Thoracic aorta (tissue), 2 donors: ENCODE measurements around the gene ACOT11. TPM values are rescaled to one million over a fixed set of nuclear protein-coding genes. Genes with fewer than 3 reads are reported as not detected.

Experiments
- ATAC-seq: fragments of 150-250 bp; one replicate; pipeline ENCODE4 v1.8.0; 2017; ENCODE audit warnings: low read depth; ENCODE audit not compliant: insufficient number of reproducible peaks, low FRiP score
- DNase-seq: peaks from one replicate; pipeline ENCODE4 v3.0.0-alpha.2; 2020; ENCODE audit warnings: low spot score
- H3K27ac ChIP-seq, 2 donors: fragments of 200-600 bp; sonication (generic); 1 replicate in 1 of 2; 2 replicates in 1 of 2; pipeline ENCODE4 v1.5.1; 2016; ENCODE audit warnings: mild to moderate bottlenecking in 2 of 2, moderate library complexity in 2 of 2
- H3K27me3 ChIP-seq: fragments of 200-600 bp; sonication (generic); replicated peaks from 2 replicates; pipeline ENCODE4 v1.6.0; 2016; ENCODE audit warnings: mild to moderate bottlenecking; ENCODE audit not compliant: insufficient read depth
- H3K36me3 ChIP-seq: fragments of 200-600 bp; sonication (generic); one replicate; pipeline ENCODE4 v1.5.1; 2016
- H3K4me1 ChIP-seq, 2 donors: fragments of 200-600 bp; sonication (generic); 1 replicate in 1 of 2; 2 replicates in 1 of 2; pipeline versions ENCODE4 v1.5.1 to v1.6.0; 2016; ENCODE audit warnings: low read depth in 2 of 2, mild to moderate bottlenecking in 1 of 2; ENCODE audit not compliant: control insufficient read depth in 1 of 2
- H3K4me3 ChIP-seq: fragments of 200-600 bp; sonication (generic); 2 replicates; pipeline ENCODE4 v1.5.1; 2016; ENCODE audit warnings: mild to moderate bottlenecking
- H3K9me3 ChIP-seq: fragments of 200-600 bp; sonication (generic); 2 replicates; pipeline ENCODE4 v1.5.1; 2016
- total RNA-seq, 2 donors: library from RNA; depleted of rRNA; stranded (reverse); fragments of >200 nt; gene quantifications; one replicate each; pipeline versions ENCODE4 v1.1.0 to v1.2.3, GENCODE V29; 2016
- TF ChIP-seq, protein P1 (sequence below): fragments of 200-600 bp; sonication (generic); IDR thresholded peaks from one replicate; pipeline ENCODE4 v1.5.1; 2019; ENCODE audit warnings: antibody characterized with exemption

The ACOT11 gene
- total RNA-seq, 2 donors from 2014 or later: 19.3 to 23.6 TPM

DNA sequence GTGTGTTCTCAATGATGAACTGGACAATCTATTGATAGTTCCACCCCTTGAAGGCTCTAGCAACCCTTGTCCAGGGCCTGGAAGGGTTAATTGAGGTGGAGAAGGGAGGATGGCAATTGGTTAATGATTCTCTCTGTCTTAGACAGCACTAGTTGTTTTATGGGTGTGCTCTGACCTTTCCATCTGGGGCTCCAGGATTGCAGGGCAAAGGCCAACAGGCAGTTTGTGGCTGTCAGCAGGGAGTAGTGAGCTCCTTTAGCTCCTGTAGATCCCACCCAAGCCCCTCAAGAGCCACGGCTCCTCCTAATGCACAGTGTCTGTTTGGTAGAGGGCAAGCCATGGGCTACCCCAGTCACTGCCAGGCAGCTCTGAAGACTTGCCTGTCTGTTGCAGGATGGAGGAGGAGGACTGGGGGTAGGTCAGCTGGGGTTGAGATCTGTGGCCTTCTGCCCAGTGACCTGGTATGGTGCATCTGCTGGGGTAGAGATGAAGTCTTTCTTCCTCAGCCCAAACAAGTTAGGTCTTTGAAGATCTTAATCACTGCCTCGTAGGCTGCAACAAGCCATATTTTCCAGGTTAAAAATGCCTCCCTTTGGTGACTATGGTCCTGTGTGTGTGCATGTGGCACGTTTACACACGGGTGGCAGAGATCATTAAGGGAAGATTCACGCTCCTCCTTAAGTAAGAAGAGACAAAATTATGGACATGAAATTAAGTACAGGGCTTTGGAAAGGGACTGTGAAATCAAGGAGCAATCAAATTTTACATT, 101.3 kb downstream of the ACOT11 start:
- Histone ChIP-seq H3K36me3 (no peaks in the 10 kb centered on the region), H3K9me3 (no peaks in the 10 kb centered on the region), H3K27me3 (no peaks in the 10 kb centered on the region), H3K4me1 (peaks cover 10 to 17% of the 10 kb centered on the region in 2 donors), H3K4me3 (no peak overlapping the region), H3K27ac (no peak overlapping the region)
- DNase-seq (no peak), ATAC-seq (no peak)
- TF ChIP-seq, protein P1, sequence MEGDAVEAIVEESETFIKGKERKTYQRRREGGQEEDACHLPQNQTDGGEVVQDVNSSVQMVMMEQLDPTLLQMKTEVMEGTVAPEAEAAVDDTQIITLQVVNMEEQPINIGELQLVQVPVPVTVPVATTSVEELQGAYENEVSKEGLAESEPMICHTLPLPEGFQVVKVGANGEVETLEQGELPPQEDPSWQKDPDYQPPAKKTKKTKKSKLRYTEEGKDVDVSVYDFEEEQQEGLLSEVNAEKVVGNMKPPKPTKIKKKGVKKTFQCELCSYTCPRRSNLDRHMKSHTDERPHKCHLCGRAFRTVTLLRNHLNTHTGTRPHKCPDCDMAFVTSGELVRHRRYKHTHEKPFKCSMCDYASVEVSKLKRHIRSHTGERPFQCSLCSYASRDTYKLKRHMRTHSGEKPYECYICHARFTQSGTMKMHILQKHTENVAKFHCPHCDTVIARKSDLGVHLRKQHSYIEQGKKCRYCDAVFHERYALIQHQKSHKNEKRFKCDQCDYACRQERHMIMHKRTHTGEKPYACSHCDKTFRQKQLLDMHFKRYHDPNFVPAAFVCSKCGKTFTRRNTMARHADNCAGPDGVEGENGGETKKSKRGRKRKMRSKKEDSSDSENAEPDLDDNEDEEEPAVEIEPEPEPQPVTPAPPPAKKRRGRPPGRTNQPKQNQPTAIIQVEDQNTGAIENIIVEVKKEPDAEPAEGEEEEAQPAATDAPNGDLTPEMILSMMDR: no peak

DNA sequence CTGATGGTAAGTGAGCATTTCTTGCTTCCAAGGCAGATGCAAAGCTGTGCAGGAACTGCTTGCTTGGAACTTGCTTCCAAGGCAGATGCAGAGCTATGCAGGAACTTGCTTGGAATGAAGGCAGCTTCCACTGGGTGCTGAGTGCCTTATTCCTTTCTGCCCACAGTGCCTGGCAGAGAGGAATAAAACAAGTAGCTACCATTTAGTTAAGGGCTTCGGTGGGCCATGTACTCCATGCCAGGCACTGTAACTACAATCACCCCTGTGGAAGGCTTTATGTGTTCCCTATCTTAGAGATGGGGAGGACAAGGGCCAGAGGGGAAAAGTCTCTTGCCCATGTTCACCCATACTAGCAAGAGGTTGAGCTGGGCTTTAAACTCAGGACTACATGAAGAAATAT, 101.9 kb downstream of the ACOT11 start:
- TF ChIP-seq, protein P1: no peak
- DNase-seq: no peak

DNA sequence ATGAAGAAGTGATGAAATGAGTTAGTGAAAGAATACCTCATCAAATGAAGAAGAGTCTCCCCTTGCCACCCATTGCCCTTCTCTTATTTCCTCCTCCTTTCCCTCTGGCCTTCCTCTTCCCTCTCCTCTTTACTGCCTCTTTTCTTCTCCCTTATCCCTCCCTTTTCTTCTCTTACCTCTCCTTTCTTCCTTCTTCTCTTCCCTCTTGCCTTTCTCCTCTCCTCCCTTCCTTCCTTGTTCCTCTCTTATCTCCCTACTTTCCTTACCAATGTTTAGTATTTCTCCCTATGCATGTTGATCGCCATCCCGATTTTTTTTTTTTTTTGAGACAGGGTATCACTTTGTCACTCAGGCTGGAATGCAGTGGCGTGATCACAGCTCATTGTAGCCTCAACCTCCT, 102.4 kb downstream of the ACOT11 start:
- Histone ChIP-seq H3K27ac (no peak overlapping the region), H3K36me3 (no peaks in the 10 kb centered on the region), H3K9me3 (no peaks in the 10 kb centered on the region), H3K4me1 (peaks cover 8 to 15% of the 10 kb centered on the region in 2 donors), H3K4me3 (no peak overlapping the region), H3K27me3 (no peaks in the 10 kb centered on the region)
- no peak for DNase-seq
- TF ChIP-seq, protein P1: no peak
- no peak for ATAC-seq

More for the DNA sequence above, 101.9 kb downstream of the ACOT11 start:
- Histone ChIP-seq H3K4me1 (peaks cover 10 to 17% of the 10 kb centered on the region in 2 donors), H3K4me3 (no peak overlapping the region), H3K27me3 (no peaks in the 10 kb centered on the region), H3K36me3 (no peaks in the 10 kb centered on the region), H3K9me3 (no peaks in the 10 kb centered on the region), H3K27ac (no peak overlapping the region)
- ATAC-seq: no peak

DNA sequence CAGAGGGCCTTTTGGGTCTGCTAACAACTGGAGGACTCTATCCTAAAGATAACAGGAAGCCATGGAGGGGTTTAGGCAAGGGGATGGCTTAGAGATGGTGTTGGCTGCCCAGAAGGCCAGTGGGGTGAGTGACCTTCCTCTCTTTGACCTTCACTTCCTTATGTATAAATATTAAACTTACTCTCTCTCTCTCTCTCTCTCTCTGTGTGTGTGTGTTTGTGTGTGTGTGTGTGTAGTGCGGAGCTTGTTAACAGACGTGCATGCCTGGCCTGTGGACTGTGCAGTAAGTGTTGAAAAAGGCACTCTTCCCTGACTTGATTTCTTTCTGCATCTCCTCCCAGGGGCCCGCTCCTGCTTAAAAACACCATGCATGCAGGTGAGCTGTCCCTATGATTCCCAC, 103.6 kb downstream of the ACOT11 start:
- Histone ChIP-seq H3K27me3 (no peaks in the 10 kb centered on the region), H3K4me1 (peaks cover 0 to 3% of the 10 kb centered on the region in 2 donors), H3K9me3 (no peaks in the 10 kb centered on the region), H3K27ac (no peak overlapping the region), H3K36me3 (no peaks in the 10 kb centered on the region), H3K4me3 (no peak overlapping the region)
- ATAC-seq (no peak), DNase-seq (no peak)
- TF ChIP-seq, protein P1: no peak

DNA sequence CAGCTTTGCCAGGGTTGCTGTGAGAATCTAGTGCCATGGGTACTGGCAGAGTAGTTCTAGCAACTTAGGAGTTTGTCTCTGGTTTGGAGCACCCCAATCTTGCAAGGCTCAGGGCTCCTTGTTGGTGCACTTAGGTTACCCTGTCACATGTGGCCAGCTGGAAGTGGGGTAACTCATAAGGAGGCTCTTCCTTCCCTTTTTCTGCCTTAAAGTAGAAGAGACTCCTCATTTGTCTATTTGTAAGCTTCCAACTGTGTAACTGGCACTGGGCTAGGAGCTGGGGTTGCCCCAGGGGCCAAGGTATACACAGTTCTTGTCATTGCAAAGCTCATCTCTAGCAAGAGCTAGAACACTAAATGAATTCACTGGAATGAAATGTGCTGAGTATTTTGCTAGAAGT, 104.1 kb downstream of the ACOT11 start:
- no peaks in the 10 kb centered on the region for H3K36me3 ChIP-seq
- ATAC-seq (no peak), DNase-seq (no peak)
- no peak overlapping the region for H3K4me3 ChIP-seq
- no peak overlapping the region for H3K27ac ChIP-seq
- H3K4me1 ChIP-seq: peaks cover 0 to 3% of the 10 kb centered on the region in 2 donors
- H3K27me3 ChIP-seq: no peaks in the 10 kb centered on the region
- no peaks in the 10 kb centered on the region for H3K9me3 ChIP-seq
- TF ChIP-seq, protein P1: no peak
